Measurements from ENCODE around the gene DCLK3.

Gene DCLK3

GRCh38 chr3:36666166-36666565 lies 98.2 kb downstream of the DCLK3 start:
- DNase-seq = no peak

DNA sequence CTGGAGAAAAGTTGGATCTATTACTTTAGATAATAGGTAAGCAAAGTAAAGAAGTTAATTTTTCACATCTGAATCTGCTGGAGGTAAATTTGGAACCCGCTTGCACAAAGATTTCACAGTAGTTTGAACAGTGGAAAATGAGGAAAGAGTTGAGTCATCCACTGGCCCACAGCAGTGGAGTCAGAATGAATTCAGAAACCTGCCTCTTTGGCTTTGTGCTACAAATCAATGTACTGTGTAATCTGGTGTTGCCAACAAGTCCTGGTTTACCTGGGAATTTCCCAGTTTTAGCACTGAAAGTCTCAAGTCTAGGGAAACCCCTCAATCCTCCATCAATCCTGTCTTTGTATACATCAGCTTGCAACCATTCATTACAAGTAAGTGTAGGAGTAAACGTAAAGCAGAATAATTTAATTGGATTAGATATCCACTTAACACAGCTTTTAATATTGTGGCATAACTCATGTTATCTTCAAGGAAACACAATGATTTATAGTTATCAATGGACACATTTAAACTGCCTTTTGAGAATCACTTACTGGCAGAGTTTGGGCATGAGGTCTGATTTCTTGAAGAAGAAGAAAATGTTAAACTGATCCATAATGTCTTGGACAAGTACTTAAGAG lies 100.6 kb downstream of the DCLK3 start:
- DNase-seq = no peak

DNA sequence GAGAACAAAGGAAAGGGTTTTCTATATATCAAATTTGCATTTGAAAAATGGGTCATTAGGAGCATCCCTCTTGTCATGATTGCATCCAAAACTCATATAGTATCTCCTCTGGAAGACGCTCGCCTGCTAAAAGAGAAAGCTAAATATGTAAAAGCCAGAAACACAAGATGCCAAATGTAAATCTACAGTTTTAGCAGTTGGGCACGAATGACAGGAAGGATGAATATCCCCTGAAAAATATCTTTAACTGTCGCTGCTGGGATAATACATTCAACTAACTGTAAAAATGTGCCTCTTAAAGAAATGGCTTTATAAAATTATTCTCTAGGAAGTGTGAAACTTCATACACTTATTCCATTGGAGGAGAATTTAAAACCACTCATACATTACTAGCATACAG lies 101.7 kb downstream of the DCLK3 start:
- DNase-seq = no peak
